Measurements from ENCODE around the gene FOXM1. TPM values are rescaled to one million over a fixed set of nuclear protein-coding genes. Genes with fewer than 3 reads are reported as not detected.

FOXM1 gene
- total and polyA plus RNA-seq, 3 donors from 2014 or later, result 18.1 to 59.7 (median 32.3) TPM

DNA sequence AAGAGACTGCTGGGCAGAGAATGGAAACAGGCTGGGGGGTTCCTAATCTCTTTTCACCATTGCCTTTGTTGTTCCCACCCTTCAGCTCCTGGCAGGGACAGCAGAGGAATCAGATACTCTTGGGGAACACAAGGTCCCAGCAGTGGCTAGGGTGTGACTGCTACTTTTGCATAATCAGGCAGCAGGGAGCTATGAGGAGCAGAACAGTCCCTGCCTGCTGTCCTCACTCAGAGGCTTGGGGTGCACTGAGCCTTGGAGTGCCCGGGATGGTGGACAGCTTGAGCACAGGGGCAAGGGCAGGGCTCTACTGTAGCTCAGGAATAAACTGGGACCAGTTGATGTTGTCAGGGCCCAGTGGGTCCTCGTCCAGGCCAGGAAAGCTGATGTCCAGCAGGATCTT is 18.6 kb downstream of the FOXM1 start:
- H3K9me3 ChIP-seq, result no peaks in the 10 kb centered on the region
- intact Hi-C loops (cut with DNase I; ENCODE audit: low total_unique reads), result no loop called here
- no peaks in the 10 kb centered on the region for H3K27me3 ChIP-seq
- H3K4me1 ChIP-seq, result peaks cover 10% of the 10 kb centered on the region
- no peak for TF ChIP-seq POLR2A (IDR thresholded peaks at IDR 0.05)
- TF ChIP-seq, protein P1, sequence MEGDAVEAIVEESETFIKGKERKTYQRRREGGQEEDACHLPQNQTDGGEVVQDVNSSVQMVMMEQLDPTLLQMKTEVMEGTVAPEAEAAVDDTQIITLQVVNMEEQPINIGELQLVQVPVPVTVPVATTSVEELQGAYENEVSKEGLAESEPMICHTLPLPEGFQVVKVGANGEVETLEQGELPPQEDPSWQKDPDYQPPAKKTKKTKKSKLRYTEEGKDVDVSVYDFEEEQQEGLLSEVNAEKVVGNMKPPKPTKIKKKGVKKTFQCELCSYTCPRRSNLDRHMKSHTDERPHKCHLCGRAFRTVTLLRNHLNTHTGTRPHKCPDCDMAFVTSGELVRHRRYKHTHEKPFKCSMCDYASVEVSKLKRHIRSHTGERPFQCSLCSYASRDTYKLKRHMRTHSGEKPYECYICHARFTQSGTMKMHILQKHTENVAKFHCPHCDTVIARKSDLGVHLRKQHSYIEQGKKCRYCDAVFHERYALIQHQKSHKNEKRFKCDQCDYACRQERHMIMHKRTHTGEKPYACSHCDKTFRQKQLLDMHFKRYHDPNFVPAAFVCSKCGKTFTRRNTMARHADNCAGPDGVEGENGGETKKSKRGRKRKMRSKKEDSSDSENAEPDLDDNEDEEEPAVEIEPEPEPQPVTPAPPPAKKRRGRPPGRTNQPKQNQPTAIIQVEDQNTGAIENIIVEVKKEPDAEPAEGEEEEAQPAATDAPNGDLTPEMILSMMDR (IDR thresholded peaks at IDR 0.05), result no peak
- H3K36me3 ChIP-seq (ENCODE audit: low read depth, missing control alignments), result no peaks in the 10 kb centered on the region
- no peak overlapping the region for H3K4me3 ChIP-seq
- H3K27ac ChIP-seq, result peak overlapping the region in 1 of 2 donors; percentile 68
- WGBS, 2 donors, result 36 to 100% methylated on average over 1 to 2 of the region's 2 CpGs
- DNase-seq, result no peak

- Histone ChIP-seq H3K9me3 (no peaks in the 10 kb centered on the region), H3K36me3 (ENCODE audit: low read depth, missing control alignments) (no peaks in the 10 kb centered on the region), H3K27ac (no peak overlapping the region), H3K4me1 (peaks cover 10% of the 10 kb centered on the region), H3K4me3 (no peak overlapping the region), H3K27me3 (no peaks in the 10 kb centered on the region)
- TF ChIP-seq, protein P1 (IDR thresholded peaks at IDR 0.05), result no peak
- no peak for TF ChIP-seq POLR2A (IDR thresholded peaks at IDR 0.05)
- no peak for DNase-seq
- 94 to 96% methylated on average over 7 of the region's 7 CpGs for WGBS, 2 donors
- intact Hi-C loops (cut with DNase I; ENCODE audit: low total_unique reads), result no loop called here
Measured at GRCh38 chr12:2857576-2857975, 19.4 kb downstream of the FOXM1 start.

DNA sequence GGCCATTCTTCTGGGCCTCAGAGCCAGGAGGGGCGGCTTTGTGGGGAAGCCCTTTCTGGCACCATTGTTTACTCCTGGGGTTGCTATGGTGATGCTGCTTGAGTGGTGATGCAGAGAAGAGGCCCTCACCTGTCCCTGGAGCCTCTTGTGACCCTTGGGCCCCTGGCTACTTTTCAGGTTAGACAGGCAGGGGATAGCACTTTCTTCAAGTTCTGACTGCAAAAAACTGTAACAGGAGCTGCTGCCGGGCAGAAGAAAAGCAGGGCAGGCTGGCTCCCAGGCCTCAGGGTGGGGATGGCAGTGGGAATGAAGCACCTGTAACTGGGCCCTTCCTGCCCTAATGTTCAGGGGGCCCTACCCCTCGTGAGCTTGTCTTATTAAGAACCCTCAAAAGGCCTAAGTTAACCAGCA is 19.9 kb downstream of the FOXM1 start, which contains the start of gene TEX52:
Gene TEX52, minus strand, starts transcription at position 19 of the 411 bp plus-strand sequence. Its CDS starts 13 bp downstream, at position 6.
- 83 to 90% methylated on average over 3 of the region's 3 CpGs for WGBS, 2 donors
- no peak within 1 kb of the TSS for H3K4me3 ChIP-seq
- TF ChIP-seq POLR2A (IDR thresholded peaks at IDR 0.05), result no peak
- TF ChIP-seq, protein P1 (IDR thresholded peaks at IDR 0.05), result no peak
- no peak within 1 kb of the TSS for H3K27ac ChIP-seq
- intact Hi-C loops (cut with DNase I; ENCODE audit: low total_unique reads), result no loop called here
- DNase-seq, result no peak
- H3K9me3 ChIP-seq, result no peaks in the 10 kb centered on the region
- H3K4me1 ChIP-seq, result peaks cover 10% of the 10 kb centered on the region
- no peaks in the 10 kb centered on the region for H3K36me3 ChIP-seq (ENCODE audit: low read depth, missing control alignments)
- H3K27me3 ChIP-seq, result no peaks in the 10 kb centered on the region

GRCh38 chr12:2856051-2856450 is 20.9 kb downstream of the FOXM1 start:
- 88 to 96% methylated on average over 3 of the region's 3 CpGs for WGBS, 2 donors
- intact Hi-C loops (cut with DNase I; ENCODE audit: low total_unique reads), result no loop called here
- no peaks in the 10 kb centered on the region for H3K36me3 ChIP-seq (ENCODE audit: low read depth, missing control alignments)

DNA sequence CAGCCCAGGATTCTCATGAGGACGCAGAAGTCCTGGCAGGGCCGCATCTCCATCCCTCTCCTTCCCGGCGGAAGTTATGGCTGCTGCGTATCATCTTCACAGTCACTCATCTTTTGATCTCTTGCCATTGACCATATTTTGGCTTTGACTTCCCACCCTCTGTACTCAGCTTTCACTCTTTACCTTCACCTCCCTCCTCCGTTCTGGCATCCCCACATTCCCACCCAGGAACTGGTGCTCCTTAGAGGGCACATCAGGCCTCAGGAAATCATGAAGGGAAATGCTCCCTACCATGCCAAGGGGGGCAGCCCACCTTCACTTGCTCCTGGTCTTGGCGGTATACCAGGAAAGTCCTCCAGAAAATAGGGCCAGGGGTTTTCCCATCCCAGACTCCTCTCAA is 21.4 kb downstream of the FOXM1 start:
- no peak overlapping the region for H3K27ac ChIP-seq
- H3K4me3 ChIP-seq, result no peak overlapping the region
- no peaks in the 10 kb centered on the region for H3K36me3 ChIP-seq (ENCODE audit: low read depth, missing control alignments)
- H3K27me3 ChIP-seq, result no peaks in the 10 kb centered on the region
- intact Hi-C loops (cut with DNase I; ENCODE audit: low total_unique reads), result no loop called here
- DNase-seq, result no peak
- peaks cover 10% of the 10 kb centered on the region for H3K4me1 ChIP-seq
- 88 to 93% methylated on average over 7 of the region's 7 CpGs for WGBS, 2 donors
- no peak for TF ChIP-seq POLR2A (IDR thresholded peaks at IDR 0.05)
- TF ChIP-seq, protein P1 (IDR thresholded peaks at IDR 0.05), result no peak
- no peaks in the 10 kb centered on the region for H3K9me3 ChIP-seq

More at GRCh38 chr12:2856051-2856450, 20.9 kb downstream of the FOXM1 start:
- Histone ChIP-seq H3K27me3 (no peaks in the 10 kb centered on the region), H3K4me1 (peaks cover 10% of the 10 kb centered on the region), H3K9me3 (no peaks in the 10 kb centered on the region), H3K4me3 (no peak overlapping the region), H3K27ac (no peak overlapping the region)
- no peak for DNase-seq
- TF ChIP-seq, protein P1 (IDR thresholded peaks at IDR 0.05), result no peak
- TF ChIP-seq POLR2A (IDR thresholded peaks at IDR 0.05), result no peak

All from testis (tissue), 3 donors.